DND-41 (cell line): ENCODE data around the gene MKNK1.

ENCODE experiments used
- ATAC-seq: fragments of 200-7000 bp; cut with Tn5 transposase; 3 replicates; pipeline ENCODE4 v1.9.1; 2021; ENCODE audit warnings: low read depth; ENCODE audit not compliant: insufficient read depth
- DNase-seq: peaks from one replicate; pipeline ENCODE4 v3.0.0-alpha.2; 2020
- H2AFZ ChIP-seq: 2 replicates; pipeline ENCODE4 v1.6.0; 2012; ENCODE audit warnings: low read depth, low read length
- H3K27ac ChIP-seq: 2 replicates; pipeline ENCODE4 v1.5.1; 2012; ENCODE audit warnings: low read length, inconsistent platforms
- H3K27me3 ChIP-seq: fragments of 200-600 bp; sonication (generic); 2 replicates; pipeline ENCODE4 v1.6.0; 2012; ENCODE audit warnings: low read length, mild to moderate bottlenecking, inconsistent platforms; ENCODE audit not compliant: insufficient read depth, poor library complexity
- H3K36me3 ChIP-seq: 2 replicates; pipeline ENCODE4 v1.5.1; 2012; ENCODE audit warnings: low read length, inconsistent platforms; ENCODE audit not compliant: insufficient read depth
- H3K4me1 ChIP-seq: 2 replicates; pipeline ENCODE4 v1.5.1; 2012; ENCODE audit warnings: mild to moderate bottlenecking, low read length; ENCODE audit not compliant: insufficient read depth
- H3K4me2 ChIP-seq: 2 replicates; pipeline ENCODE4 v1.6.0; 2012; ENCODE audit warnings: mild to moderate bottlenecking, moderate library complexity, low read length, inconsistent platforms; ENCODE audit not compliant: insufficient read depth
- H3K4me3 ChIP-seq, 2 experiments: fragments of 200-600 bp in 1 of 2; shearing (Covaris generic) in 1 of 2; 2 replicates each; pipeline ENCODE4 v1.5.1; 2012 to 2016; ENCODE audit warnings: inconsistent platforms in 2 of 2, low read length in 2 of 2, mild to moderate bottlenecking in 2 of 2, low read depth in 1 of 2, moderate library complexity in 1 of 2
- H3K79me2 ChIP-seq: 2 replicates; pipeline ENCODE4 v1.6.0; 2012; ENCODE audit warnings: low read length, inconsistent platforms; ENCODE audit not compliant: insufficient read depth
- H3K9ac ChIP-seq: 2 replicates; pipeline ENCODE4 v1.6.0; 2012; ENCODE audit warnings: low read depth, mild to moderate bottlenecking, inconsistent platforms, low read length, moderate library complexity
- H3K9me3 ChIP-seq: 2 replicates; pipeline ENCODE4 v1.5.1; 2012; ENCODE audit warnings: low read length, moderate library complexity, mild to moderate bottlenecking, inconsistent platforms; ENCODE audit not compliant: insufficient read depth, severe bottlenecking
- H4K20me1 ChIP-seq: 2 replicates; pipeline ENCODE4 v1.6.0; 2012; ENCODE audit warnings: low read length; ENCODE audit not compliant: insufficient read depth
- EZH2 ChIP-seq: IDR thresholded peaks from 3 replicates; pipeline ENCODE4 v1.6.1; 2012; ENCODE audit warnings: borderline replicate concordance, low read depth, mild to moderate bottlenecking, moderate library complexity, low read length, inconsistent platforms; ENCODE audit not compliant: severe bottlenecking
- TF ChIP-seq, protein P1 (sequence below): IDR thresholded peaks from 2 replicates; pipeline ENCODE4 v1.5.1; 2012; ENCODE audit warnings: borderline replicate concordance, low read length, moderate library complexity, mild to moderate bottlenecking; ENCODE audit not compliant: poor library complexity, severe bottlenecking; ENCODE audit errors: extremely low read depth

MKNK1 gene

DNA sequence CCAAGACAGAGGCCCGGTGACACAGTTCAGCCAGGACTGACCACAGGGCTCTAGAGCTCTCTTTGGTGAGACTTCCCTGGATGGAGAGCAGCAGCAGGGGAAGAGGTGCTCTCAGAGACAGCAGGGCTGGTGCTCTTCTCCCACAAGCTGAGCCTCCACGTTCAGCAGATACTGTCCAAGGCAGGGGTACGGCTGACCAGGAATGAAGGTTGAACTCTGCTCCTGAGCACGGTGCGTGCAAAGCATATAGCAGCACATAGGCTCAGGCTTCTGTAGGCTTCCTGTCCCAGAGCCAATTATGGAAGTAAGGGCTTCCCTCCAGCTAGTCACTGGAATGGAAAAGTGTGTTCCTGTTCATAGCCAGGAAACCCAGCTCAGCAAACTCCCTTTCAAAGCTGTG is 90.5 kb downstream of the MKNK1 start:
- DNase-seq, result no peak
- H3K36me3 ChIP-seq, result no peaks in the 10 kb centered on the region
- H3K4me2 ChIP-seq, result no peak overlapping the region
- no peak overlapping the region for H3K9ac ChIP-seq
- H3K79me2 ChIP-seq, result no peaks in the 10 kb centered on the region
- H2AFZ ChIP-seq, result no peak overlapping the region
- no peaks in the 10 kb centered on the region for H3K4me1 ChIP-seq
- peaks cover 14% of the 10 kb centered on the region for H3K27me3 ChIP-seq
- TF ChIP-seq, protein P1, sequence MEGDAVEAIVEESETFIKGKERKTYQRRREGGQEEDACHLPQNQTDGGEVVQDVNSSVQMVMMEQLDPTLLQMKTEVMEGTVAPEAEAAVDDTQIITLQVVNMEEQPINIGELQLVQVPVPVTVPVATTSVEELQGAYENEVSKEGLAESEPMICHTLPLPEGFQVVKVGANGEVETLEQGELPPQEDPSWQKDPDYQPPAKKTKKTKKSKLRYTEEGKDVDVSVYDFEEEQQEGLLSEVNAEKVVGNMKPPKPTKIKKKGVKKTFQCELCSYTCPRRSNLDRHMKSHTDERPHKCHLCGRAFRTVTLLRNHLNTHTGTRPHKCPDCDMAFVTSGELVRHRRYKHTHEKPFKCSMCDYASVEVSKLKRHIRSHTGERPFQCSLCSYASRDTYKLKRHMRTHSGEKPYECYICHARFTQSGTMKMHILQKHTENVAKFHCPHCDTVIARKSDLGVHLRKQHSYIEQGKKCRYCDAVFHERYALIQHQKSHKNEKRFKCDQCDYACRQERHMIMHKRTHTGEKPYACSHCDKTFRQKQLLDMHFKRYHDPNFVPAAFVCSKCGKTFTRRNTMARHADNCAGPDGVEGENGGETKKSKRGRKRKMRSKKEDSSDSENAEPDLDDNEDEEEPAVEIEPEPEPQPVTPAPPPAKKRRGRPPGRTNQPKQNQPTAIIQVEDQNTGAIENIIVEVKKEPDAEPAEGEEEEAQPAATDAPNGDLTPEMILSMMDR, result no peak
- TF ChIP-seq EZH2, result no peak
- no peak overlapping the region for H3K27ac ChIP-seq
- H3K4me3 ChIP-seq, result no peak overlapping the region
- peaks cover 3% of the 10 kb centered on the region for H4K20me1 ChIP-seq
- no peaks in the 10 kb centered on the region for H3K9me3 ChIP-seq
- ATAC-seq, result no peak

DNA sequence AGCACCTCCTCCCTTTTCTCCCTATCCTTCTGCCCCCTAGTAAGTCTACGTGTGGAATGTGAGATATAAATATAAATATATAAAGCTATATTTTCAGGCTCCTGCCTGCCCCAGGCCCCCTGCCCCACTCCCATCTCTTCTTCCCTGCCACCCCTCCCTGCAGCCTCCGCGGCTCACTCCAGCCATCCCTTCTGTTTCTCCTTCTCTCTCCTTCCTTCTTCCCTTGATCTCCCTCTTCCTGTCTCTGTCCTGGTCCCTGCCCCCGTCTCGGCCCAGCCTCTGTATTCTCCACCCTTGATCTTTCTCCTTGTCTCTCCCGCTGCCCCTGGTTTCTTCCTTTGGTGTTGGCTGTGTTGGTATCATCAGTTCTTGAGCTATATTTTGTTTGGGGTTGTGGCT is 91.3 kb downstream of the MKNK1 start:
- Histone ChIP-seq H3K9me3 (no peaks in the 10 kb centered on the region), H3K9ac (no peak overlapping the region), H4K20me1 (peaks cover 3% of the 10 kb centered on the region), H3K36me3 (no peaks in the 10 kb centered on the region), H3K4me2 (no peak overlapping the region), H2AFZ (no peak overlapping the region), H3K4me3 (no peak overlapping the region), H3K27me3 (peaks cover 14% of the 10 kb centered on the region), H3K27ac (no peak overlapping the region), H3K79me2 (no peaks in the 10 kb centered on the region), H3K4me1 (no peaks in the 10 kb centered on the region)
- DNase-seq, result no peak
- TF ChIP-seq, protein P1, result no peak
- TF ChIP-seq EZH2, result no peak
- ATAC-seq, result no peak

DNA sequence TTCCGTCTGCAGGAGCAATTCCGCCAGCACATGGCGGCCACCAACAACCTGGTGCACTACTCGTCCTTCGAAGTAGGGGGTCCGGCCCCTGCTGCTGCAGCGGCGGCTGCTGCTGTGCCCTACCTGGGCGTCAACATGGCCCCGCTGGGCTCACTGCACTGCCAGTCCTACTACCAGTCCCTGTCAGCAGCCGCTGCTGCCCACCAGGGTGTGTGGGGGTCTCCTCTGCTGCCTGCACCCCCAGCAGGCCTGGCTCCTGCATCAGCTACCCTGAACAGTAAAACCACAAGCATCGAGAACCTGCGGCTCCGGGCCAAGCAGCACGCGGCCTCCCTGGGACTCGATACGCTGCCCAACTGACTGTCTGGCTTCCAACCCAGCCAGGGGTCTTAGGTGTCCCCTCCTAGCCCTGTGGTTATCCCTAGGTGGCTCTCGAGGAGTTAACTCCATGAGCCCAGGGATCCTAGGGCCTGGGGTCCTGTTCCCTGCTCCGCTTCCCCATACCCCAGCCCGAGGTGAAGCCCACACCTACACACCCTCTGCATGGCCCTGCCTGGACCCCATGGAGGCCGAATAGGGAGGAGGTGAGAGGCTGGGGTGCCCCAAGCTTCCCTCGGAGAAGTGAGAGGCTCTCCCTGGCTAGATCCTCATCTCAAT is 91.8 kb downstream of the MKNK1 start:
- Histone ChIP-seq H2AFZ (no peak overlapping the region), H3K4me2 (no peak overlapping the region), H4K20me1 (peaks cover 3% of the 10 kb centered on the region), H3K4me1 (no peaks in the 10 kb centered on the region), H3K27ac (no peak overlapping the region), H3K27me3 (peaks cover 12% of the 10 kb centered on the region), H3K36me3 (no peaks in the 10 kb centered on the region), H3K4me3 (no peak overlapping the region), H3K79me2 (no peaks in the 10 kb centered on the region), H3K9ac (no peak overlapping the region), H3K9me3 (no peaks in the 10 kb centered on the region)
- DNase-seq, result no peak
- TF ChIP-seq EZH2, result no peak
- TF ChIP-seq, protein P1, result no peak
- no peak for ATAC-seq

DNA sequence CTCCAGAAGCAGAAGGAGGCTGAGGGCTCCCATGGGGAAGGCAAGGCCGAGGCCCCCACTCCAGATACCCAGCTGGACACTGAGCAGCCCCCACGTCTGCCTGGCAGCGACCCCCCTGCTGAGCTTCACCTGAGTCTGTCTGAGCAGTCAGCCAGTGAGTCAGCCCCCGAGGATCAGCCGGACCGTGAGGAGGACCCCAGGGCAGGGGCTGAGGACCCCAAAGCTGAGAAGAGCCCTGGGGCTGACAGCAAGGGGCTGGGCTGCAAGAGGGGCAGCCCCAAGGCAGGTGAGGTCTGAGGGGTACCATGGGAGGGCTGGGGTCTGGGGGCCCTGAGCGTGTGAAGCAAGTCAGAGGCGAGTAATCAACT is 93.1 kb downstream of the MKNK1 start:
- no peaks in the 10 kb centered on the region for H3K36me3 ChIP-seq
- ATAC-seq, result no peak
- peaks cover 3% of the 10 kb centered on the region for H4K20me1 ChIP-seq
- TF ChIP-seq, protein P1, result no peak
- no peak for TF ChIP-seq EZH2
- no peak for DNase-seq
- H2AFZ ChIP-seq, result no peak overlapping the region
- no peaks in the 10 kb centered on the region for H3K79me2 ChIP-seq
- peaks cover 7% of the 10 kb centered on the region for H3K27me3 ChIP-seq
- no peaks in the 10 kb centered on the region for H3K4me1 ChIP-seq
- H3K4me3 ChIP-seq, result no peak overlapping the region
- no peak overlapping the region for H3K27ac ChIP-seq
- no peaks in the 10 kb centered on the region for H3K9me3 ChIP-seq
- H3K9ac ChIP-seq, result no peak overlapping the region
- H3K4me2 ChIP-seq, result no peak overlapping the region
